ENCODE data around the gene CEBPA. TPM values are rescaled to one million over a fixed set of nuclear protein-coding genes. Genes with fewer than 3 reads are reported as not detected.
A peak's percentile ranks its signal among the peaks of the same experiment; 100 is the strongest.

CEBPA gene
- polyA plus RNA-seq, 1 experiment = 0.50 TPM

GRCh38 chr19:33303791-33304345 is 1.5 kb upstream of the CEBPA start:
- peaks cover 27% of the 10 kb centered on the region for H3K27me3 ChIP-seq (ENCODE audit: control insufficient read depth, insufficient read depth, low read length)
- H3K36me3 ChIP-seq (ENCODE audit: control insufficient read depth, insufficient read depth, low read length) = no peaks in the 10 kb centered on the region
- POLR2A ChIA-PET = no interaction called here
- TF ChIP-seq CTCF (IDR thresholded peaks at IDR 0.05; ENCODE audit: insufficient read depth, low read depth, low read length) = no peak
- peak overlapping the region; percentile 62 for H3K4me3 ChIP-seq (ENCODE audit: low read depth, low read length)
- CTCF ChIA-PET = interaction anchor here (0.7 to 2.9 kb wide), 8 partner anchors 8 to 474 kb away, joined by 3 to 11 read pairs (median 8); no protein-coding TSS in a partner anchor
- DNase-seq (ENCODE audit: low read depth) = no peak

- no peak; the same call in 1 of the 2 replicates for TF ChIP-seq CTCF (IDR thresholded peaks at IDR 0.05; ENCODE audit: insufficient read depth, low read depth, low read length)
- ChIA-PET POLR2A (no interaction called here), CTCF (interaction anchor here (0.5 to 2.9 kb wide), 17 partner anchors 9 to 475 kb away, joined by 3 to 11 read pairs (median 5); no protein-coding TSS in a partner anchor)
- DNase-seq (ENCODE audit: low read depth) = no peak
- Histone ChIP-seq H3K36me3 (ENCODE audit: control insufficient read depth, insufficient read depth, low read length) (no peaks in the 10 kb centered on the region), H3K27me3 (ENCODE audit: control insufficient read depth, insufficient read depth, low read length) (peaks cover 27% of the 10 kb centered on the region), H3K4me3 (ENCODE audit: low read depth, low read length) (peak overlapping the region; percentile 62)
Observed at GRCh38 chr19:33302974-33303790, 848 bp upstream of the CEBPA start.

GRCh38 chr19:33301900-33302174 is 497 bp downstream of the CEBPA start:
- Histone ChIP-seq H3K36me3 (ENCODE audit: control insufficient read depth, insufficient read depth, low read length) (no peaks in the 10 kb centered on the region), H3K27me3 (ENCODE audit: control insufficient read depth, insufficient read depth, low read length) (peaks cover 27% of the 10 kb centered on the region), H3K4me3 (ENCODE audit: low read depth, low read length) (no peak overlapping the region)
- TF ChIP-seq CTCF (IDR thresholded peaks at IDR 0.05; ENCODE audit: insufficient read depth, low read depth, low read length) = no peak
- DNase-seq (ENCODE audit: low read depth) = no peak
- ChIA-PET POLR2A (no interaction called here), CTCF (interaction anchor here (0.6 to 2.9 kb wide), 10 partner anchors 10 to 114 kb away, joined by 3 to 11 read pairs (median 6); partner anchors contain the start of gene CEBPG)

GRCh38 chr19:33301144-33301899 is 1.0 kb downstream of the CEBPA start:
- ChIA-PET CTCF (interaction anchor here (1.4 to 1.8 kb wide), 3 partner anchors 59 to 105 kb away, joined by 4 to 6 read pairs (median 6); no protein-coding TSS in a partner anchor), POLR2A (no interaction called here)
- no peak for DNase-seq (ENCODE audit: low read depth)

More at GRCh38 chr19:33301144-33301899, 1.0 kb downstream of the CEBPA start:
- Histone ChIP-seq H3K27me3 (ENCODE audit: control insufficient read depth, insufficient read depth, low read length) (peaks cover 27% of the 10 kb centered on the region), H3K36me3 (ENCODE audit: control insufficient read depth, insufficient read depth, low read length) (no peaks in the 10 kb centered on the region), H3K4me3 (ENCODE audit: low read depth, low read length) (no peak overlapping the region)
- no peak for TF ChIP-seq CTCF (IDR thresholded peaks at IDR 0.05; ENCODE audit: insufficient read depth, low read depth, low read length)
